ENCODE measurements around the gene PHACTR1.

The PHACTR1 gene

GRCh38 chr6:13285705-13286104, 569.1 kb downstream of the PHACTR1 start:
- no peak for DNase-seq (ENCODE audit: low read depth)
- Histone ChIP-seq H3K4me3 (ENCODE audit: low read length) (no peak overlapping the region), H3K9me3 (ENCODE audit: control insufficient read depth, low read length) (peaks cover 6% of the 10 kb centered on the region), H3K36me3 (ENCODE audit: control insufficient read depth, insufficient read depth, low read length, severe bottlenecking) (peaks cover 6% of the 10 kb centered on the region), H3K4me1 (ENCODE audit: control insufficient read depth, insufficient read depth, low read length) (no peaks in the 10 kb centered on the region), H3K27me3 (replicated peaks; ENCODE audit: control insufficient read depth, insufficient read depth, low read length) (no peaks in the 10 kb centered on the region), H3K9ac (ENCODE audit: low read length) (no peak overlapping the region)

GRCh38 chr6:13286181-13286580, 569.6 kb downstream of the PHACTR1 start:
- no peaks in the 10 kb centered on the region for H3K27me3 ChIP-seq (replicated peaks; ENCODE audit: control insufficient read depth, insufficient read depth, low read length)
- H3K36me3 ChIP-seq (ENCODE audit: control insufficient read depth, insufficient read depth, low read length, severe bottlenecking), result peaks cover 6% of the 10 kb centered on the region
- H3K9me3 ChIP-seq (ENCODE audit: control insufficient read depth, low read length), result peaks cover 6% of the 10 kb centered on the region
- H3K4me1 ChIP-seq (ENCODE audit: control insufficient read depth, insufficient read depth, low read length), result no peaks in the 10 kb centered on the region
- H3K4me3 ChIP-seq (ENCODE audit: low read length), result no peak overlapping the region
- DNase-seq (ENCODE audit: low read depth), result no peak
- no peak overlapping the region for H3K9ac ChIP-seq (ENCODE audit: low read length)

DNA sequence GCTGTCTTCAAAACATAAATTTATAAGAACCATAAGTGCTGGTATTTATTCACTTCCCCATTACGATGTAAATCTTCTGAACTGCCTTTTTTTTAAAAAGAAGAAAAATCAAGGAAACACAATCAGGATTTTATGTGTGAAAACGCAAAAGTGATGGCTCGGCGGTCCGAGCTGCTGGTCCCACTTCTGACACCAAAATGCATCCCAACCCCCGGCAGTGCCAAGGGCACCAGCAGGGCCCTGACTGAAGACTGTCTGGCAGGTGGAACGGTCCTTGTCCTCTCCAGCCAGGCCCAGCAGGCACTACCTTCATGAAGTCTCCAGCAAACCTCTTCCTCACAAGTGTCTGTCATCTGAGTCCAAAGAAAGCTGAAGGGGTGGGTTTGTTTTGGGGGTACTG, 570.5 kb downstream of the PHACTR1 start:
- DNase-seq (ENCODE audit: low read depth), result no peak
- no peak overlapping the region for H3K9ac ChIP-seq (ENCODE audit: low read length)
- no peaks in the 10 kb centered on the region for H3K27me3 ChIP-seq (replicated peaks; ENCODE audit: control insufficient read depth, insufficient read depth, low read length)
- H3K4me1 ChIP-seq (ENCODE audit: control insufficient read depth, insufficient read depth, low read length), result no peaks in the 10 kb centered on the region
- H3K4me3 ChIP-seq (ENCODE audit: low read length), result no peak overlapping the region
- H3K36me3 ChIP-seq (ENCODE audit: control insufficient read depth, insufficient read depth, low read length, severe bottlenecking), result peaks cover 6% of the 10 kb centered on the region
- H3K9me3 ChIP-seq (ENCODE audit: control insufficient read depth, low read length), result peaks cover 6% of the 10 kb centered on the region

GRCh38 chr6:13288481-13288880, 571.9 kb downstream of the PHACTR1 start:
- peaks cover 6% of the 10 kb centered on the region for H3K9me3 ChIP-seq (ENCODE audit: control insufficient read depth, low read length)
- H3K36me3 ChIP-seq (ENCODE audit: control insufficient read depth, insufficient read depth, low read length, severe bottlenecking), result peaks cover 15% of the 10 kb centered on the region
- no peaks in the 10 kb centered on the region for H3K27me3 ChIP-seq (replicated peaks; ENCODE audit: control insufficient read depth, insufficient read depth, low read length)
- no peak overlapping the region for H3K9ac ChIP-seq (ENCODE audit: low read length)
- no peak for DNase-seq (ENCODE audit: low read depth)
- H3K4me1 ChIP-seq (ENCODE audit: control insufficient read depth, insufficient read depth, low read length), result no peaks in the 10 kb centered on the region
- H3K4me3 ChIP-seq (ENCODE audit: low read length), result no peak overlapping the region

DNA sequence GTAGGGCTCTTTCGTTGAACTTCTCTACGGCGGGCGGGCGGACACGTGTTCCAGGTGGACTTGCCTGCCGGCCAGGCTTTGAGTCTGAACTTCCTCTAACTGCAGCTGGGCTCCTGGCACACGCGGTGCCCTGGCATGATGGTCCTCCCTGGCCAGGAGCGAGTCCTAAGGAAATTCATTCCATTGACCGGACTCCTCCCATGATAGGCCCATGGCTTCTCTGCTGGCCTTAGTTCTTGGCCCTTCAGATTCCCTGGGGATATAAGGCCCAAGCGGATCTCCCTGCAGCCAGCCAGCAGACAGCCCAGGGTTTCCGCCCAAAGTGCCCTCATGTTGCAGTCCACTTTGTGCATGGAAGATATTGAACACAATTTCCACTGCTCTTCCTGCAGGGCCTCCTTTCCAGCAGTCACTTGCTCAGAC, 572.4 kb downstream of the PHACTR1 start:
- Histone ChIP-seq H3K9me3 (ENCODE audit: control insufficient read depth, low read length) (peaks cover 6% of the 10 kb centered on the region), H3K9ac (ENCODE audit: low read length) (no peak overlapping the region), H3K36me3 (ENCODE audit: control insufficient read depth, insufficient read depth, low read length, severe bottlenecking) (peaks cover 18% of the 10 kb centered on the region), H3K4me3 (ENCODE audit: low read length) (no peak overlapping the region), H3K27me3 (replicated peaks; ENCODE audit: control insufficient read depth, insufficient read depth, low read length) (no peaks in the 10 kb centered on the region), H3K4me1 (ENCODE audit: control insufficient read depth, insufficient read depth, low read length) (no peaks in the 10 kb centered on the region)
- no peak for DNase-seq (ENCODE audit: low read depth)

- DNase-seq (ENCODE audit: low read depth), result no peak
- Histone ChIP-seq H3K4me3 (ENCODE audit: low read length) (no peak overlapping the region), H3K9me3 (ENCODE audit: control insufficient read depth, low read length) (peaks cover 6% of the 10 kb centered on the region), H3K9ac (ENCODE audit: low read length) (no peak overlapping the region), H3K27me3 (replicated peaks; ENCODE audit: control insufficient read depth, insufficient read depth, low read length) (no peaks in the 10 kb centered on the region), H3K4me1 (ENCODE audit: control insufficient read depth, insufficient read depth, low read length) (no peaks in the 10 kb centered on the region), H3K36me3 (ENCODE audit: control insufficient read depth, insufficient read depth, low read length, severe bottlenecking) (peaks cover 27% of the 10 kb centered on the region)
These were observed 573.3 kb downstream of the PHACTR1 start for GRCh38 chr6:13289789-13290318.

GRCh38 chr6:13290335-13290734, 573.8 kb downstream of the PHACTR1 start:
- DNase-seq (ENCODE audit: low read depth), result no peak
- Histone ChIP-seq H3K4me3 (ENCODE audit: low read length) (no peak overlapping the region), H3K36me3 (ENCODE audit: control insufficient read depth, insufficient read depth, low read length, severe bottlenecking) (peaks cover 32% of the 10 kb centered on the region), H3K4me1 (ENCODE audit: control insufficient read depth, insufficient read depth, low read length) (no peaks in the 10 kb centered on the region), H3K9ac (ENCODE audit: low read length) (no peak overlapping the region), H3K27me3 (replicated peaks; ENCODE audit: control insufficient read depth, insufficient read depth, low read length) (no peaks in the 10 kb centered on the region), H3K9me3 (ENCODE audit: control insufficient read depth, low read length) (peaks cover 6% of the 10 kb centered on the region)

DNA sequence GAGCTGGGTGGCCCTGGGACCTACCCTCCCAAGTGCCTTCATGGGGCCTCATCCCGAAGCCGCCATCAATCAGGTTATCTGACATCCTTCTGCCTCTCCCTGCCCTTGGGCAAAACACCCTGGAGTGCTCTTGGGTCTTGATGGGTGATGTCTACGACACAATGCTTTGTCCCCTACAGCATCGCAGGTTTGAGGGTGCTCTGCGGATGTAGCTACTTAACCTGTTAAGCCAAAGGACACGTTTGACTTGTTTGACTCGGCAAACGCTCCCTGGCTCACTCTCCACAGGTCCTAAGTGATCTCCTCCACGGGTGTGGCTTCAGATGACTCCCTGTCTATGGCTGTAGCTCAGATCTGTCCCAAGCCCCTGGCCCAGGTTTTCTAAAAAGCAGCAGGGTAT, 576.2 kb downstream of the PHACTR1 start:
- Histone ChIP-seq H3K9me3 (ENCODE audit: control insufficient read depth, low read length) (no peaks in the 10 kb centered on the region), H3K36me3 (ENCODE audit: control insufficient read depth, insufficient read depth, low read length, severe bottlenecking) (peaks cover 34% of the 10 kb centered on the region), H3K4me1 (ENCODE audit: control insufficient read depth, insufficient read depth, low read length) (no peaks in the 10 kb centered on the region), H3K4me3 (ENCODE audit: low read length) (no peak overlapping the region), H3K9ac (ENCODE audit: low read length) (no peak overlapping the region), H3K27me3 (replicated peaks; ENCODE audit: control insufficient read depth, insufficient read depth, low read length) (no peaks in the 10 kb centered on the region)
- no peak for DNase-seq (ENCODE audit: low read depth)

GRCh38 chr6:13294499-13295069, 578.0 kb downstream of the PHACTR1 start:
- Histone ChIP-seq H3K27me3 (replicated peaks; ENCODE audit: control insufficient read depth, insufficient read depth, low read length) (no peaks in the 10 kb centered on the region), H3K36me3 (ENCODE audit: control insufficient read depth, insufficient read depth, low read length, severe bottlenecking) (peaks cover 32% of the 10 kb centered on the region), H3K9me3 (ENCODE audit: control insufficient read depth, low read length) (no peaks in the 10 kb centered on the region), H3K4me3 (ENCODE audit: low read length) (no peak overlapping the region), H3K4me1 (ENCODE audit: control insufficient read depth, insufficient read depth, low read length) (no peaks in the 10 kb centered on the region), H3K9ac (ENCODE audit: low read length) (no peak overlapping the region)
- no peak for DNase-seq (ENCODE audit: low read depth)

- no peak overlapping the region for H3K4me3 ChIP-seq (ENCODE audit: low read length)
- peaks cover 35% of the 10 kb centered on the region for H3K36me3 ChIP-seq (ENCODE audit: control insufficient read depth, insufficient read depth, low read length, severe bottlenecking)
- H3K4me1 ChIP-seq (ENCODE audit: control insufficient read depth, insufficient read depth, low read length), result no peaks in the 10 kb centered on the region
- DNase-seq (ENCODE audit: low read depth), result no peak
- no peaks in the 10 kb centered on the region for H3K9me3 ChIP-seq (ENCODE audit: control insufficient read depth, low read length)
- no peak overlapping the region for H3K9ac ChIP-seq (ENCODE audit: low read length)
- H3K27me3 ChIP-seq (replicated peaks; ENCODE audit: control insufficient read depth, insufficient read depth, low read length), result no peaks in the 10 kb centered on the region
These were observed 579.0 kb downstream of the PHACTR1 start for GRCh38 chr6:13295576-13295975.

DNA sequence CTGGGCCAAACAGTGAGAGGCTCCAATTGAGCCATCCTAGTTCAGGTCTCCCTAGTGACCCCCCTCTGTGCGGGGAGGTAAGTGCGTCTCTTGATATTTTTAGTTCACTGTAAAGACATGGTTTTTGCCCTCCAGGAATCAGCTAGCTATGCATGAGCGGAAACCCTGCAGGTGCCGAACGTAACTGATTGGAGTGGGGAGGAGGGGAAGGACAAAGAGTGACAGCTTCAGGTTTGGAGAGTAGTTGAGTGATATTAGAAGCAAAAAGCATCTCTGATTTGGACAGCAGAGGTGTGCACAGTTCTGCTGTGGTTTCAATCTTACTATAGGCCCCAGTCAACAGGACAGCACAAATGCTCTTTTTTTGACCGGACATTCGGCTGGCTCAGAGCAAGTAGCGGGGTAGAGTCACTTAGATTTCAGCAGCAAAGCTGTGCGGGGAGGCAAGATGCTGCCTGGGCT, 580.0 kb downstream of the PHACTR1 start:
- no peak overlapping the region for H3K4me3 ChIP-seq (ENCODE audit: low read length)
- H3K9me3 ChIP-seq (ENCODE audit: control insufficient read depth, low read length), result no peaks in the 10 kb centered on the region
- no peaks in the 10 kb centered on the region for H3K4me1 ChIP-seq (ENCODE audit: control insufficient read depth, insufficient read depth, low read length)
- no peak overlapping the region for H3K9ac ChIP-seq (ENCODE audit: low read length)
- DNase-seq (ENCODE audit: low read depth), result no peak
- H3K36me3 ChIP-seq (ENCODE audit: control insufficient read depth, insufficient read depth, low read length, severe bottlenecking), result peaks cover 41% of the 10 kb centered on the region
- H3K27me3 ChIP-seq (replicated peaks; ENCODE audit: control insufficient read depth, insufficient read depth, low read length), result no peaks in the 10 kb centered on the region

GRCh38 chr6:13297391-13297790, 580.8 kb downstream of the PHACTR1 start:
- Histone ChIP-seq H3K4me1 (ENCODE audit: control insufficient read depth, insufficient read depth, low read length) (peaks cover 4% of the 10 kb centered on the region), H3K36me3 (ENCODE audit: control insufficient read depth, insufficient read depth, low read length, severe bottlenecking) (peaks cover 40% of the 10 kb centered on the region), H3K9ac (ENCODE audit: low read length) (no peak overlapping the region), H3K4me3 (ENCODE audit: low read length) (no peak overlapping the region), H3K9me3 (ENCODE audit: control insufficient read depth, low read length) (no peaks in the 10 kb centered on the region), H3K27me3 (replicated peaks; ENCODE audit: control insufficient read depth, insufficient read depth, low read length) (no peaks in the 10 kb centered on the region)
- no peak for DNase-seq (ENCODE audit: low read depth)
